Liver (tissue), 9 donors: Measurements from ENCODE around the gene ADPRS. TPM values are rescaled to one million over a fixed set of nuclear protein-coding genes. Genes with fewer than 3 reads are reported as not detected.

Experiments
- DNase-seq: peaks from one replicate; pipeline ENCODE4 v3.0.0-alpha.2; 2017; ENCODE audit warnings: low spot score
- H3K27ac ChIP-seq, 2 donors: one replicate each; pipeline ENCODE4 v1.7.0; 2013; ENCODE audit warnings: inconsistent platforms in 2 of 2, low read length in 2 of 2, control low read depth in 1 of 2, low read depth in 1 of 2, mild to moderate bottlenecking in 1 of 2
- H3K27me3 ChIP-seq, 4 donors: one replicate each; pipeline versions ENCODE4 v1.6.1 to v1.7.0; 2013; ENCODE audit warnings: low read length in 3 of 4, inconsistent platforms in 1 of 4, mild to moderate bottlenecking in 1 of 4, moderate library complexity in 1 of 4; ENCODE audit not compliant: control insufficient read depth in 4 of 4, insufficient read depth in 4 of 4
- H3K36me3 ChIP-seq, 4 donors: one replicate each; pipeline versions ENCODE4 v1.6.1 to v1.7.0; 2013; ENCODE audit warnings: low read length in 3 of 4, mild to moderate bottlenecking in 3 of 4, low read depth in 1 of 4, moderate library complexity in 1 of 4; ENCODE audit not compliant: control insufficient read depth in 4 of 4, insufficient read depth in 3 of 4
- H3K4me1 ChIP-seq, 4 donors: one replicate each; pipeline versions ENCODE4 v1.6.1 to v1.7.0; 2013; ENCODE audit warnings: low read length in 3 of 4, mild to moderate bottlenecking in 3 of 4, moderate library complexity in 1 of 4; ENCODE audit not compliant: control insufficient read depth in 4 of 4, insufficient read depth in 4 of 4
- H3K4me3 ChIP-seq, 3 donors: one replicate each; pipeline versions ENCODE4 v1.6.1 to v1.7.0; 2013; ENCODE audit warnings: low read length in 3 of 3, control low read depth in 1 of 3, low read depth in 1 of 3, mild to moderate bottlenecking in 1 of 3
- H3K9ac ChIP-seq, 2 donors: one replicate each; pipeline ENCODE4 v1.7.0; 2013; ENCODE audit warnings: low read length in 2 of 2, mild to moderate bottlenecking in 2 of 2, moderate library complexity in 2 of 2, control low read depth in 1 of 2, low read depth in 1 of 2
- H3K9me3 ChIP-seq, 4 donors: one replicate each; pipeline versions ENCODE4 v1.6.1 to v1.7.0; 2013; ENCODE audit warnings: low read length in 3 of 4; ENCODE audit not compliant: control insufficient read depth in 4 of 4
- ATF3 ChIP-seq: IDR thresholded peaks from 2 replicates; pipeline ENCODE4 v1.6.1; 2016; ENCODE audit warnings: antibody characterized with exemption
- CTCF ChIP-seq: fragments of 150-350 bp; IDR thresholded peaks from 2 replicates; pipeline ENCODE4 v1.5.1; 2017; ENCODE audit warnings: improper control_type of control experiment, low read depth, low read length; ENCODE audit not compliant: missing input control
- EGR1 ChIP-seq, 2 donors: IDR thresholded peaks; 2 replicates each; pipeline ENCODE4 v1.6.1; 2016 to 2018; ENCODE audit warnings: antibody characterized with exemption in 2 of 2, low read depth in 2 of 2
- FOXA1 ChIP-seq: IDR thresholded peaks from 2 replicates; pipeline ENCODE4 v1.6.1; 2016; ENCODE audit warnings: antibody characterized with exemption
- FOXA2 ChIP-seq: IDR thresholded peaks from 2 replicates; pipeline ENCODE4 v1.6.1; 2016; ENCODE audit warnings: antibody characterized with exemption
- GABPA ChIP-seq, 2 donors: IDR thresholded peaks in 1 of 2; conservative IDR thresholded peaks in 1 of 2; 2 replicates each; pipeline ENCODE4 v1.6.1; 2016; ENCODE audit warnings: antibody characterized with exemption in 2 of 2, mild to moderate bottlenecking in 1 of 2, moderate library complexity in 1 of 2
- HNF4A ChIP-seq, 2 donors: conservative IDR thresholded peaks; 2 replicates each; pipeline ENCODE4 v1.6.1; 2016; ENCODE audit warnings: antibody characterized with exemption in 2 of 2, mild to moderate bottlenecking in 2 of 2
- HNF4G ChIP-seq: IDR thresholded peaks from 2 replicates; pipeline ENCODE4 v1.6.1; 2016; ENCODE audit warnings: antibody characterized with exemption
- MAX ChIP-seq: IDR thresholded peaks from 2 replicates; pipeline ENCODE4 v1.6.1; 2016; ENCODE audit warnings: antibody characterized with exemption
- NR2F2 ChIP-seq: IDR thresholded peaks from 2 replicates; pipeline ENCODE4 v1.6.1; 2016; ENCODE audit warnings: antibody characterized with exemption
- RAD21 ChIP-seq, 2 donors: IDR thresholded peaks; 2 replicates each; pipeline ENCODE4 v1.6.1; 2016; ENCODE audit warnings: antibody characterized with exemption in 2 of 2, mild to moderate bottlenecking in 2 of 2
- REST ChIP-seq: IDR thresholded peaks from 2 replicates; pipeline ENCODE4 v1.6.1; 2016; ENCODE audit warnings: antibody characterized with exemption, mild to moderate bottlenecking
- RXRA ChIP-seq, 2 donors: IDR thresholded peaks; 2 replicates each; pipeline ENCODE4 v1.6.1; 2017 to 2018; ENCODE audit warnings: antibody characterized with exemption in 2 of 2, mild to moderate bottlenecking in 1 of 2
- SP1 ChIP-seq: IDR thresholded peaks from 2 replicates; pipeline ENCODE4 v1.6.1; 2018; ENCODE audit warnings: antibody characterized with exemption, mild to moderate bottlenecking
- TAF1 ChIP-seq: conservative IDR thresholded peaks from 2 replicates; pipeline ENCODE4 v1.6.1; 2016; ENCODE audit warnings: antibody characterized with exemption, mild to moderate bottlenecking
- ZBTB33 ChIP-seq: IDR thresholded peaks from 2 replicates; pipeline ENCODE4 v1.6.1; 2016; ENCODE audit warnings: antibody characterized with exemption
- WGBS: extraction: QIAGEN DNeasy Blood & Tissue Kit; methylation state at CpG from one replicate; pipeline ENCODE4 v1.1.7; 2013; 5-methylcytosine and 5-hydroxymethylcytosine counted together
- polyA plus RNA-seq, 2 donors: library from polyadenylated mRNA; stranded (reverse) in 1 of 2; unstranded in 1 of 2; fragments of 200-250 nt in 1 of 2; fragments of >200 nt in 1 of 2; fragmentation: Nextera tagmentation in 1 of 2; extraction: Ambion mirVana in 1 of 2; gene quantifications; one replicate each; pipeline versions ENCODE4 v1.2.1 to v1.2.3, GENCODE V29; 2013 to 2015
- total RNA-seq, 2 donors: library from RNA; depleted of rRNA; stranded (reverse); fragments of >200 nt; gene quantifications; one replicate each; pipeline ENCODE4 v1.2.3, GENCODE V29; 2014
- donor health status: healthy.
- donor health status: healthy.
- donor health status: healthy.
- donor health status: healthy.
- donor health status: healthy.

The ADPRS gene
- total and polyA plus RNA-seq, 4 donors = 9.4 to 13.1 (median 11.0) TPM

- DNase-seq = no peak
- Histone ChIP-seq H3K27ac (no peak overlapping the region), H3K9me3 (no peaks in the 10 kb centered on the region), H3K36me3 (no peaks in the 10 kb centered on the region), H3K9ac (no peak overlapping the region), H3K27me3 (no peaks in the 10 kb centered on the region), H3K4me3 (no peak overlapping the region), H3K4me1 (no peaks in the 10 kb centered on the region)
- TF ChIP-seq RAD21 (IDR thresholded peaks at IDR 0.05) (no peak), ZBTB33 (no peak), TAF1 (no peak), REST (no peak), ATF3 (no peak), HNF4A (conservative IDR thresholded peaks at IDR 0.05) (no peak), NR2F2 (no peak), MAX (no peak), EGR1 (IDR thresholded peaks at IDR 0.05; ENCODE audit: low read depth in 2 of 2) (no peak)
- WGBS = 92% methylated on average over 9 of the region's 9 CpGs
Observed at GRCh38 chr1:36107394-36107793, 18.7 kb downstream of the ADPRS start.

- Histone ChIP-seq H3K36me3 (no peaks in the 10 kb centered on the region), H3K9ac (no peak overlapping the region), H3K9me3 (no peaks in the 10 kb centered on the region), H3K4me3 (no peak overlapping the region), H3K4me1 (no peaks in the 10 kb centered on the region), H3K27ac (no peak overlapping the region), H3K27me3 (no peaks in the 10 kb centered on the region)
- TF ChIP-seq GABPA (IDR thresholded peaks at IDR 0.05 in 1 of 2, conservative IDR thresholded peaks at IDR 0.05 in 1 of 2) (no peak), ZBTB33 (no peak), HNF4G (no peak), MAX (no peak), RXRA (IDR thresholded peaks at IDR 0.05) (no peak), SP1 (no peak), FOXA1 (no peak), EGR1 (IDR thresholded peaks at IDR 0.05; ENCODE audit: low read depth in 2 of 2) (no peak), HNF4A (conservative IDR thresholded peaks at IDR 0.05) (no peak), FOXA2 (no peak), REST (no peak), CTCF (no peak)
- DNase-seq = no peak
- 89% methylated on average over 14 of the region's 14 CpGs for WGBS
Observed at GRCh38 chr1:36108314-36108713, 19.6 kb downstream of the ADPRS start.
